ENCODE results near the gene ARMC2.
A peak's percentile ranks its signal among the peaks of the same experiment; 100 is the strongest.

The ARMC2 gene

GRCh38 chr6:108848116-108848868 is at the start of gene ARMC2:
Gene ARMC2, plus strand, starts transcription at chr6:108848422. Its CDS starts 5,846 bp downstream, at chr6:108854268.
- H3K36me3 ChIP-seq (ENCODE audit: insufficient read depth, low read length) = no peaks in the 10 kb centered on the region
- peaks cover 4% of the 10 kb centered on the region; the same call in 1 of the 2 replicates for H3K4me1 ChIP-seq (ENCODE audit: insufficient read depth, low read length)
- no peaks in the 10 kb centered on the region for H3K9me3 ChIP-seq (ENCODE audit: control insufficient read depth, insufficient read depth, low read length)
- peak within 1 kb of the TSS; percentile 75 for H3K9ac ChIP-seq (ENCODE audit: low read depth, low read length)

- Histone ChIP-seq H3K4me1 (ENCODE audit: insufficient read depth, low read length) (no peaks in the 10 kb centered on the region), H3K36me3 (ENCODE audit: insufficient read depth, low read length) (no peaks in the 10 kb centered on the region), H3K9me3 (ENCODE audit: control insufficient read depth, insufficient read depth, low read length) (no peaks in the 10 kb centered on the region), H3K9ac (ENCODE audit: low read depth, low read length) (no peak overlapping the region)
These were observed 49.4 kb upstream of the ARMC2 start for GRCh38 chr6:108798670-108799353.

DNA sequence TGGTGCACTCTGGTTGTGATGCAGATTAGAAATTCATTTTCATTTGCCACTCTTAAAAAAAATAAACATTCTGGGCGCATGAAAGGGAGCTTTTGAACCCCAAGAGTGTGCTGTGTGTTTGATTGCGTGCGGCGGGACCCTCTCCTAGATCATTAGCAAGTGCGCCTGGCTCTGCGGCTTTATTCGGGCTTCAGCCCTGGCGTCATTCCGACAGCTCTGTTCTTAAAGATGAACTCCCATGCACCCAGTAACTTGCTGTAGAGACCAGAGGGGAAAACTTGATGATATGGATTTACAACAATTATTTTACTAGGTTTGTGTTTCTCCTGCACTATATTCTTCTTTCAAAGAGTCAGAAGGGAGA is 48.9 kb upstream of the ARMC2 start:
- no peaks in the 10 kb centered on the region for H3K4me1 ChIP-seq (ENCODE audit: insufficient read depth, low read length)
- no peak overlapping the region for H3K9ac ChIP-seq (ENCODE audit: low read depth, low read length)
- H3K9me3 ChIP-seq (ENCODE audit: control insufficient read depth, insufficient read depth, low read length) = no peaks in the 10 kb centered on the region
- no peaks in the 10 kb centered on the region for H3K36me3 ChIP-seq (ENCODE audit: insufficient read depth, low read length)

- H3K36me3 ChIP-seq (ENCODE audit: insufficient read depth, low read length) = no peaks in the 10 kb centered on the region
- H3K9me3 ChIP-seq (ENCODE audit: control insufficient read depth, insufficient read depth, low read length) = no peaks in the 10 kb centered on the region
- H3K9ac ChIP-seq (ENCODE audit: low read depth, low read length) = no peak overlapping the region
- H3K4me1 ChIP-seq (ENCODE audit: insufficient read depth, low read length) = no peaks in the 10 kb centered on the region
These were observed 48.4 kb upstream of the ARMC2 start for GRCh38 chr6:108799791-108800190.

DNA sequence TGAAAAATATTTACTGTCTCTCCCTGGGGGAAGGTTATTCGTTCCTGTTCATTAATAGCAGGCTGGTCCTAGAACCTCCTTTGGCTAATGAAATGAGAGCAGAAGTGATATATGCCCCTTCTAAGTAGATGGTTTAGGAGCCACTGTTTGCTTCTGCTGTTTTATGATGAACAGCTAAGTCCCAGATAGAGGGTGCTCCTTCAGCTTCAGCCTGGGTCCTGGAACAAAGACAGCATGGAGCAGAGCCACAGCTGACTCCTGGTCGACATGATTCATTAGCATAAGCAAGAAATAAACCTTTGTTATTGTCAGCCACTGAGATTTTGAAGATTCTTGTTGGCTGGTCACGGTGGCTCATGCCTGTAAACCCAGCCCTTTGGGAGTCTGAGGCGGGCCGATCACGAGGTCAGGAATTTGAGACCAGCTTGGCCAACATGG is 47.8 kb upstream of the ARMC2 start:
- no peaks in the 10 kb centered on the region for H3K9me3 ChIP-seq (ENCODE audit: control insufficient read depth, insufficient read depth, low read length)
- H3K9ac ChIP-seq (ENCODE audit: low read depth, low read length) = no peak overlapping the region
- H3K36me3 ChIP-seq (ENCODE audit: insufficient read depth, low read length) = no peaks in the 10 kb centered on the region
- no peaks in the 10 kb centered on the region for H3K4me1 ChIP-seq (ENCODE audit: insufficient read depth, low read length)

GRCh38 chr6:108801366-108801765 is 46.9 kb upstream of the ARMC2 start:
- Histone ChIP-seq H3K4me1 (ENCODE audit: insufficient read depth, low read length) (no peaks in the 10 kb centered on the region), H3K9ac (ENCODE audit: low read depth, low read length) (no peak overlapping the region), H3K9me3 (ENCODE audit: control insufficient read depth, insufficient read depth, low read length) (no peaks in the 10 kb centered on the region), H3K36me3 (ENCODE audit: insufficient read depth, low read length) (no peaks in the 10 kb centered on the region)

DNA sequence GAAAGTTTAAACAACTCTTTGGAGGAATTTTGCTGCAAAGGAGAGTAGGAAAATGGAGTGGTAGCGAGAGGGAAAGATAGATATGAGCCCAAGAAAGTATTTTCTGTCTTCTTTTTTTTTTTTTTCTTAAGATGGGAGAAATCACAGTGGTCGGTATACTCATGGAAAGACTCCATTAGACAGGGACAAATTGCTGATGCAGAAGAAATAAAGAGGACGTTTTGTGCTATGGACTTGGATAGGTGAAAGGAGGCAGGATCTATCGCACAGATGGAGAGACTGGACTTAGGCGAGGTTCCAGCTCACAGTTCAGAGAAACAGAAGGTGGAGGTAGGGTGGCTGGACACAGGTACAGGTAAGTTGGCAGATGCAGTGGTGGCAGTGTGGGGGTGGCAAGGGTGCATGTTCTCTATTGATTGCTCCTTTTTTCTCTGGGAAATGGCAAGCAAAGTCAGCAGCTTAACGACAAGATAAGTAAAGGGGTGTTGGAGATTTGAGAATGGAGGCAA is 44.2 kb upstream of the ARMC2 start:
- Histone ChIP-seq H3K9ac (ENCODE audit: low read depth, low read length) (no peak overlapping the region), H3K36me3 (ENCODE audit: insufficient read depth, low read length) (no peaks in the 10 kb centered on the region), H3K9me3 (ENCODE audit: control insufficient read depth, insufficient read depth, low read length) (no peaks in the 10 kb centered on the region), H3K4me1 (ENCODE audit: insufficient read depth, low read length) (no peaks in the 10 kb centered on the region)

- H3K9me3 ChIP-seq (ENCODE audit: control insufficient read depth, insufficient read depth, low read length) = no peaks in the 10 kb centered on the region
- H3K9ac ChIP-seq (ENCODE audit: low read depth, low read length) = no peak overlapping the region
These were observed 43.3 kb upstream of the ARMC2 start for GRCh38 chr6:108804956-108805355.

DNA sequence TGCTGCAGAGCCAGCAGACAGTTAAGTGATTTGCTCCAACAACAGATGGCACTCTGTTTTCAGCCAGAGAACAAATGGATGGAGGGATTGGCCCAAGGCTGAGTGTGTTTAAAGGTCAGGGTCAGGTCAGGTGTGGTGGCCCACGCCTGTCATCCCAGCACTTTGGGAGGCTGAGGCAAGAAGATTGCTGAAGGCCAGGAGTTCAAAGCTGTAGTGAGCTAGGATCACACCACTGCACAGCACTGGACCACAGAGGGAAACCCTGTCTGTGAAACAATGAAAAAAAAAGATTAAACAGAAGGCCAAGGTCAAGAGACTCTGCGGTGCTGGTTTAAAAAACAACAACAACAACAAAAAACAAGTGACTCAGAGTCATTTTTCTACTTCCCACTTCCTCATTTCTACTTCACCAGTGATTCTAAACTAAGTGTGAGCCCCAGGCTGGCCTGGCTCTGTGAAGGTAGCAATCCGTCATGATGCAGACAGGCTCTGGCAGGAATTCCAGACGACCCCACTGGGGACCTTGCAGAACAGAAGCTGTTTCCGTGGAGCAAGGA is 42.5 kb upstream of the ARMC2 start:
- Histone ChIP-seq H3K9ac (ENCODE audit: low read depth, low read length) (no peak overlapping the region), H3K9me3 (ENCODE audit: control insufficient read depth, insufficient read depth, low read length) (no peaks in the 10 kb centered on the region), H3K4me1 (ENCODE audit: insufficient read depth, low read length) (no peaks in the 10 kb centered on the region), H3K36me3 (ENCODE audit: insufficient read depth, low read length) (no peaks in the 10 kb centered on the region)

More at GRCh38 chr6:108804956-108805355, 43.3 kb upstream of the ARMC2 start:
- no peaks in the 10 kb centered on the region for H3K4me1 ChIP-seq (ENCODE audit: insufficient read depth, low read length)
- no peaks in the 10 kb centered on the region for H3K36me3 ChIP-seq (ENCODE audit: insufficient read depth, low read length)

DNA sequence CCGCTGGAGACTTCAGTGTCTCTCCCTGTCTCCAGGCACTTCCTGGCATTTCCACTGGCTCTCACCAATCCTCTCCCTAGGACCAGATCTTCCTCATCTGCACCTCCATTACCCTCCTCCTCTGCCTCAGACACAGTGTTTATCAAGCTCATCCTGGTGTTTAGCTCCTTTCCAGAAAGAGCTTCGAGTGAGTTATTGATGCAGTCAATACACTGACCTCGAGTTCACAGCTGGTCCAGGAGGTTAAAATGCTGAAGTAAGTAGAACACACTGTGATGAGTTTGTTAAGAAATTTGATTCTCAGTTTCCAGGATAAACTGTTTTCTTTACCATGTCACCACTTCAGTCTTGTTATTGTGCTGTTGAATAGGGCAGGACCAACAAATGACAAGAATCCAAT is 42.1 kb upstream of the ARMC2 start:
- no peaks in the 10 kb centered on the region for H3K36me3 ChIP-seq (ENCODE audit: insufficient read depth, low read length)
- H3K9ac ChIP-seq (ENCODE audit: low read depth, low read length) = no peak overlapping the region
- H3K4me1 ChIP-seq (ENCODE audit: insufficient read depth, low read length) = no peaks in the 10 kb centered on the region
- no peaks in the 10 kb centered on the region for H3K9me3 ChIP-seq (ENCODE audit: control insufficient read depth, insufficient read depth, low read length)

DNA sequence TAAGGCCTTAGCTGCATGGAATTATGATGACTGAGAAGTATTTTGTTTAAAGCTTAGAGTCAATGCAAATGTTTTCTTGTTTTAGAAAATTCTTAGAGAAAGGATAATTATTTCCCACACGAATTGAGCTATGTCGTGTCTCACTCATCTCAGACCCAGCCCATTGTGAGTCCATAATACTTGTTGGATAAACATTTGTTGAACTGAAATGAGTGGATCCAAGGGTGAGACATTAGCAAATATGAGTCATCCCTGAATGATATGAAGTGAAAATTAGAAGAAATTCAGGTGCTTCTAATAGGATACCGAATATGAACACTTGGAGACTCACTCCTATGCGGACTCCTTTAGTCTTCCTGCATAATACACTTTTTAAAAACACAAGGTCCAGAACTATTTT is 41.6 kb upstream of the ARMC2 start:
- H3K36me3 ChIP-seq (ENCODE audit: insufficient read depth, low read length) = no peaks in the 10 kb centered on the region
- no peak overlapping the region for H3K9ac ChIP-seq (ENCODE audit: low read depth, low read length)
- no peaks in the 10 kb centered on the region for H3K4me1 ChIP-seq (ENCODE audit: insufficient read depth, low read length)
- H3K9me3 ChIP-seq (ENCODE audit: control insufficient read depth, insufficient read depth, low read length) = no peaks in the 10 kb centered on the region

DNA sequence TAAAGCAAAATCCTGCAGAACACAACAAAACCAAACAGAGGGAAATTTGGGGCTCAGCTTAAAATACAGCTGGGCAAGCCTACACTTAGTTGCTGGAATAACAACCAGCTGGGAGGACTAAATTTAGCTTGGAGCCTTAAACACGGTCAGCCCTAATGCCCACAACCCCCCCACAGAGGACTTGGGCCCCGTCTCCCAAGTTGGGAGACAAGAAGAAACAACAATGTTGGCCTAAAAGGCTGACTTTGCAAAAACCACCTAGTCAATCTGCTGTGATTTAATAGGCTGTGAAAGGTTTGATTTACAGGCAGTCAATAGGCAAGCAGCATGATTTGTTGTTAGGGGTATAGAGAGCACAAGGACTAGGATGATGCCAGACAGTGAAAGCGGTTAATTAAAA is 40.3 kb upstream of the ARMC2 start:
- no peaks in the 10 kb centered on the region for H3K36me3 ChIP-seq (ENCODE audit: insufficient read depth, low read length)
- H3K4me1 ChIP-seq (ENCODE audit: insufficient read depth, low read length) = no peaks in the 10 kb centered on the region
- no peak overlapping the region for H3K9ac ChIP-seq (ENCODE audit: low read depth, low read length)
- H3K9me3 ChIP-seq (ENCODE audit: control insufficient read depth, insufficient read depth, low read length) = no peaks in the 10 kb centered on the region

DNA sequence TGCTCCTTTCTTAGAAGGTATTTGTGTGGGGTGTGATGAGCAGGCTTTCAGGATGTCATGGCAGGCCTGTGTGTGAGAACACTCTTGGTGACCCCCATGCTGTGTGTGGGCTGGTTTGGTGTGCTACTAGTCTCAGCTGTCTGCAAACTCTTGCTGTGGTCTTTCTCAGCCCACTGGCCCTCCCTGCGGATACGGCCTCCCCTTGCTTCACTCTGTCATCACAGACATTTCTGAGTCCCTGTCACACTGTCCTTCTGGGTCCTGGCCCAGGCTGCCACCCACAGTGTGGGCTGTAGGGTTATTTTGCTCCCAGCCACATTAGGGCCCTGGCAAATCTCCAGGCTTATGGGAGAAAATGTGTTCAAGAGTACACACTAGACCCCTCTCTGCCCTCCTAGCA is 39.0 kb upstream of the ARMC2 start:
- H3K36me3 ChIP-seq (ENCODE audit: insufficient read depth, low read length) = no peaks in the 10 kb centered on the region
- no peaks in the 10 kb centered on the region for H3K9me3 ChIP-seq (ENCODE audit: control insufficient read depth, insufficient read depth, low read length)
- H3K4me1 ChIP-seq (ENCODE audit: insufficient read depth, low read length) = no peaks in the 10 kb centered on the region
- H3K9ac ChIP-seq (ENCODE audit: low read depth, low read length) = no peak overlapping the region

- H3K4me1 ChIP-seq (ENCODE audit: insufficient read depth, low read length) = no peaks in the 10 kb centered on the region
- no peak overlapping the region for H3K9ac ChIP-seq (ENCODE audit: low read depth, low read length)
- H3K9me3 ChIP-seq (ENCODE audit: control insufficient read depth, insufficient read depth, low read length) = no peaks in the 10 kb centered on the region
- H3K36me3 ChIP-seq (ENCODE audit: insufficient read depth, low read length) = no peaks in the 10 kb centered on the region
These were observed 38.1 kb upstream of the ARMC2 start for GRCh38 chr6:108810057-108810643.

All from ES-I3 (cell line).